ENCODE results near the gene SDK2.

Gene SDK2

GRCh38 chr17:73605444-73605843, 38.8 kb downstream of the SDK2 start:
- DNase-seq, result no peak

GRCh38 chr17:73604476-73604875, 39.8 kb downstream of the SDK2 start:
- no peak for DNase-seq

- DNase-seq, result no peak
These were observed 40.3 kb downstream of the SDK2 start for GRCh38 chr17:73603971-73604370.

DNA sequence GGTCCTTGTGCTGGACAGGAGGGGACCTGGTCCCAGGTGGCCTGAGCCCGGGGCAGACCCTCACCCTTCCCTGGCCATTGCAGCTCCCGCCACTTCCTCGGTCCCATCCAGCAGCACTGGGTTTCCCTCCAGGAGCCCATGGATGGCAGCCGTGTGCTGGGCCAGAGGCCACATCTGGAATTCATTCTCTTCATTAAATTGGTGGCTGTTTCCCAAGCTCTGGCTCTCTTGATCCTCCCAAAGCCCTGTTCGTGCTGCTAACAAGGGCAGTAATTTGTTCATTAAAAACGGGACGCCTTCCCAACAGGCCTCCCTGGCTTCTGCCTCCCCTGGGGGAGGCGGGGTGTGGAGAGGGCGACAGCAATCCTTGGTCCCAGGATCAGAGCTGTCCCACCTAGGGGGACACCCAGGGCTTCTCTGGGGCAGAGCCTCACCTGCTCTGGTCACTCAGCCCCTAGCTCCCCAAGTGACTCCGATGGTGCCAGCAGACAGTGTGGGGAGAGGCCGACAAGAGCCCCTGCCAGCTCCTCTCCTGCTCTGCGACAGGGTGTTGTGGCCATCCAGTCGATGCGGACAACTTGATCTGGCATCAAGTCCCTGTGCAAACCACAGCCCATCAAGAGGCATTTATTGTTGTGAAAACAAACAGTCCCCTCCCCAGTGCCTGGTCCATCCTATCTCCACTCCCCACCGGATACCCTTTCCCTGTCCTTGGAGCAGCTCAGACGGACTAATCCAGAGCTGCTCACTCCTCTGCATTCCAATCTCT, 44.0 kb downstream of the SDK2 start:
- DNase-seq, result peak; percentile 76

GRCh38 chr17:73599599-73599998, 44.6 kb downstream of the SDK2 start:
- no peak for DNase-seq

- DNase-seq, result no peak
These were observed 46.0 kb downstream of the SDK2 start for GRCh38 chr17:73598212-73598611.

DNA sequence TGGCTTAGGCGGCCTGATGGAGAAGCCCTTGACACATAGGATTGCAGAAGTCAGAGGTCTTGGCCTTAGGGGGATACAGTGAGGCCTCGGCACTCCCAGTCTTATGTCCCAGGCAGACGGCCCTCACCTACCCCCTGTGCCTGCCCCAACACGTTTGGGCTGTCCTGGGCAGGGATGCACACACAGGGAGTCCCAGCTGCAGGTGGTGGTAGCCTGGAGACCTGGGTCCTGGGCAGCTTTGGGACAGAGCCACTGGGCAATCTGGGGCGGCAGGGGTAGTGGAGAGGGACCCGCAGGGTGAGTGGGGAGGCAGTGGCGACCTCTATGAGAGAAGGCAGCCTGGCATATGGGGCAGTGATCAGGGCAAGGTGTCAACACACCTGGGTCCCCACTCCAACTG, 48.3 kb downstream of the SDK2 start:
- DNase-seq, result no peak

DNA sequence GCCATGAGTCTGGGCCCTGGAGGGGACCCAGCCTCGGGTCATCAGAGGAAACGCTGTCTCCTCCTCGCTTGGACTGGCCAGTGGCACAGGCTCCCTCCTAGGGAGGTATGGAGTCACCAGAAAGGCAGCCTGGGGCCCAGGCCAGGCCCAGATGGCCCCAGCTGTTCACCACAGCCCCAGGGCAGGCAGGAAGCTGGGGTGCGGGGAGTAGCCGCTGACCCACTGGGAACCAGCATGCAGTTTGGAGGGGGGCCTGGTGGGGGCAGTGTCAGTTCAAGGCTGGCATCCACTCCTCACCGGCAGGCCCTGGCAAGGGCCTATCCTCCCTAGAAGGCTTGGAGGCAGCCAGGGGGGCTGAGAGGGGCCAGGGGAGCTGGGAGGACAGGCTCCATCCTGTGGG, 48.8 kb downstream of the SDK2 start:
- DNase-seq, result peak; percentile 78

DNA sequence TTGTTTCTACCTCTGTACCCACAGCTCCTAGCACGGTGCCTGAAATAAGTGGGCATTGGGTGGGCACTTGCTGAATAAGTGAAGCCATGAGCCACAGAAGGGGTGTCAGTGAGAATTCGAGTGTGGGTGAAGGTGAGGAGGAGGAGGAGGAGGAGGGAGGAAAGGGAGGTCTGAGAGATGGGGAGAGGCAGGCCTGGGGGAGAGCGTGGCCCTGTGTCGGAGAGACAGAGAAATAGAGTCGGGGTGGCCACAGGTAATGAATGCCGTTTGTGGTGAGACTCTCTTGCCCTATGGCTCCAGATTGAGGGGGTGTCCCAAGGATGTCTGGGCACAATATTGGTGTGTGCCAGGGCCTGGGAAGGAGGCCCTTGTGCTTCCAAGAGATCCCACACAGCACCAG, 49.2 kb downstream of the SDK2 start:
- no peak for DNase-seq

- DNase-seq, result no peak
These were observed 49.6 kb downstream of the SDK2 start for GRCh38 chr17:73594598-73594997.

DNA sequence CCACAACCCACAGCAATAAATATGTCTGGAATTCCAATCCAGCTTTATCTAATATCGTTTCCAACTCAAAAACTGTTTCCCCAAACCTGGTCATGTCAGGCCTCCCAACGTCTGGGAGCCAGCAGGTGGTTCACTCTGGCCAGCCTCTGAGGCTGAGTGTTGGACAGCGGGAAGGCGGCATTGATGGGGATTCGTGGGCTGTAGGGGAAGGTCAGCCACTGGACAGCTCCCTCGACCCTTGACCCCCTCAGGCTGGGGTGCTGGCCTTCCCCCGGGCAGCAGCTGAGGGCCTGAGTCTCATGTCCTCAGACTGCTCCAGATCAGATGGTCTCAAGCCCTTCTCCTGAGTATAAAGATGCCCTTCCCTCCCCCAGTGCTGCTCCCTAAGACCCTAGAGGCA, 50.2 kb downstream of the SDK2 start:
- DNase-seq, result no peak

GRCh38 chr17:73593249-73593965, 50.8 kb downstream of the SDK2 start:
- peak; percentile 15 for DNase-seq

GRCh38 chr17:73592501-73592961, 51.7 kb downstream of the SDK2 start:
- peak; percentile 70 for DNase-seq

GRCh38 chr17:73592079-73592415, 52.2 kb downstream of the SDK2 start:
- DNase-seq, result no peak

- DNase-seq, result peak; percentile 62
These were observed 52.8 kb downstream of the SDK2 start for GRCh38 chr17:73591296-73592078.

DNA sequence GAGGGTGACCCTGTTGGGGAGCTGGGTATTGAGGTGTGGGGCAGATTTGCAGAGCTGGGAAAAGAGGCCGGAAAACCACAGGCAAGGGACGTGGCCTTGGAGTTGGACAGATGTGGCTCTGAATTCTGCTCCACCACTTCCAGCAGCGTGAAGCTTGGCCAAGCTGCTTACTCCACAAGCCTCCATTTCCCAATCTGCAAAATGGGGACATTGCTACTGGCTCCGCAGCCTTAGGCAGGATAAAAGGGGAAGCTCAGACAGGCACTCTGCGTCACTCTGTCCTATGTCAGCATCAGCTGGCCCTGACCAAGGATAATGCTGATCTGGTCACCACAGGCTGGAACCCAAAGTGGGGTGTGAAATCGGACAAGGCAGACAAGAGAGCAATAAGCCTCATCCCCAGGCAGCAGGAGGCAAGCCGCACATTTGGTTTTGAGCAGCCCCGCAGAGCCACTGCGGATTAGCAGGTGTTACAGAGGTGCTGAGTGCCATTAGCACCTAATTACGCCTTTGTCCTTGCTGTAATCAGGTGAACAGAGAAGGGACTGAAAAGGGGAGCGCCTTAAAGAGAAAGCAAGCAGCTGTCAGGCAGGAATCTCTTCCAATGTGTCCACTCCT, 54.8 kb downstream of the SDK2 start:
- DNase-seq, result peak; percentile 39

DNA sequence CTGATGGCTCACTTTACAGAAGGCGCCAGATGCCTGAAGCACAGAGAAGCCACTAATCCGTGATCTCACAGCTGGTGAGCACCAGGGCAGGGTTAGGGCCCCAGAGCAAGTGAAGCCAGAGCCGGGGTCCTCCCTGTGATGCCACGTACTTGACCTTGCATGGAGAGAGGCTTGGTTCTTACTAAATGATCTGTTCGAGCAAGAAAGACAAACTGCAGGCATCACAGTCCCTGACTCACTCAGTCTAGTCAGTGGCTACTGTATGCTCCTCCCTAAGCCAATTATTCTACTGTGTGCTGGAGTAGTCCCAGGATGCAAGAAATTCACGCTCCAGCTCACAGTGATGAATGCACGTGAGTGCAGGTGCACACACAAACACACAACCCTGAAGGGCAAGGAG, 55.4 kb downstream of the SDK2 start:
- DNase-seq, result peak; percentile 65

GRCh38 chr17:73588301-73588846, 55.9 kb downstream of the SDK2 start:
- DNase-seq, result no peak

GRCh38 chr17:73586921-73587602, 57.2 kb downstream of the SDK2 start:
- DNase-seq, result peak; percentile 79

DNA sequence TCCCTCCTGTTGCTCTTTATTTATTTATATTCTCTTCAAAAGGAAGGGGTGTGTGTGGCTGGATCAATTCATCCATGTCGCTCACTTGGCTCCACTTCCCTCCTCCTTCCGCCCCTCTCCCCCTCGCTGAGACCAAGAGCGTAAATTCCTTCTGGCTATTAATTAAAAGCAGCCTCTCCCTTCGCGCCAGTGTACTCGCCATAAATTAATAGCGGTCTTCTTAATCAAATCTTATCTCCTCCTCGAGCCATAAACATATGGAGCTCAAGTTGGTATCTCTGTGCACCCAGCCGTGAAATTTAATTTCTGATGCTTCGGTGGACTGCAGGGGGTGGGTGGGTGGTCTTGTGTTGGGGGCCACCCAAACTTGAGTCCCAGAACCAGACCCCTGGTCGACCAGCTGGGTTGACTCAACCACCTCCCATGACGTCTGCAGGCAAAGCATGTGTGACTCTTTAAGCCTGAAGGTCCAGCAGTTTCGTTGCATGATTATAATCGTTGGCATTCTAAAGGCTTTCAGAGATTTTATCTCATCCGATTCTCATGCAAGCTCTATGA, 57.9 kb downstream of the SDK2 start:
- DNase-seq, result peak; percentile 69

DNA sequence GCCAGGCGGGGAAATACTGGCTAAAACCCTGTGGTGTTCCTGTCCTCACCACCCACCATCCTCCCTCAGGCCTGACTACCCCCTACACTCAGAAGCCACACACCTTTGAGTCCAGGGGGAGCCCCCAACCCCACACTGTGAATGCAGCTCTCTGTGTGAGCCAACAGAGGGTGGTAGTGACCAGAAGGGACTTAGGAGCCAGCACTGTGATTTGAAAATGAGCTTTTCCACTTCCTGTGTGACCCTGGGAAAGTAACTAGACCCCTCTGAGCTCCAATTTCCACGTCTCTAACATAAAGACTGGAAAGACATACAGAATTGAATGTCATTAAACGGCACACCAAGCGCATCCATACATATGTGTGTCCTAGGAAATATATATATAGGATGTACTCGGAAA, 58.7 kb downstream of the SDK2 start:
- no peak for DNase-seq

DNA sequence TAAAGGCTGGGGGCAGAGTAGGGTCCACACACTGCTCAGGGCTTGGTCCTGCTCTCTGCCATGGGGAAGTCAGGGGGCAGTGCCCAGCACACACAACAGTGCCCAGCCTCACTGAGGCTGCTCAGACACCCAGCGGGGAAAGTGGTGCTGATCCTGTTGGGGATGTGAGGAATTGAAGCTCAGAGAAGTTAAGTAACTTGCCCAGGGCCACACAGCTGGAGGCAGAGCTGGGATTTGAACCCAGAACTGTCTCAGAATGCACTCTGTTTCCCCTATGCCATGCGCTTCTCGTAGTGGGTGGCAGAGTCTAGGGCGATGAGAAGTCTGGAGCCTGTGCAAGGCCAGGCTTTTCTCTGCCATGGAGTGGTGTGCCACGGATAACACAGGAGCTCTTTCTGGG, 59.3 kb downstream of the SDK2 start:
- no peak for DNase-seq
